OCI-LY1 (cell line): ENCODE measurements around the gene MXRA7.

Experiments used
- H2AFZ ChIP-seq: fragments of 200-600 bp; sonication (generic), shearing (Covaris generic); 2 replicates; pipeline ENCODE4 v1.6.0; 2014; ENCODE audit warnings: antibody characterized with exemption, mild to moderate bottlenecking, low read length
- H3F3A ChIP-seq: fragments of 200-600 bp; sonication (generic), shearing (Covaris generic); 2 replicates; pipeline ENCODE4 v1.6.0; 2014; ENCODE audit warnings: mild to moderate bottlenecking, antibody characterized with exemption, low read length, moderate library complexity; ENCODE audit not compliant: insufficient read depth
- H3K27ac ChIP-seq: fragments of 200-600 bp; sonication (generic); 2 replicates; pipeline ENCODE4 v1.5.1; 2014; ENCODE audit warnings: low read length, mixed run types, mild to moderate bottlenecking, low read depth; ENCODE audit not compliant: poor library complexity, severe bottlenecking
- H3K27me3 ChIP-seq: fragments of 200-600 bp; sonication (generic); 2 replicates; pipeline ENCODE4 v1.6.0; 2014; ENCODE audit warnings: antibody characterized with exemption, mild to moderate bottlenecking, low read length, moderate library complexity; ENCODE audit not compliant: insufficient read depth
- H3K36me3 ChIP-seq: fragments of 200-600 bp; sonication (generic); 2 replicates; pipeline ENCODE4 v1.6.1; 2014; ENCODE audit warnings: mild to moderate bottlenecking, antibody characterized with exemption, low read length, moderate library complexity, mixed read lengths; ENCODE audit not compliant: insufficient read depth
- H3K4me1 ChIP-seq: fragments of 200-600 bp; sonication (generic); 2 replicates; pipeline ENCODE4 v1.5.1; 2014; ENCODE audit warnings: mild to moderate bottlenecking, low read length, moderate library complexity; ENCODE audit not compliant: insufficient read depth, severe bottlenecking
- H3K4me2 ChIP-seq: fragments of 200-600 bp; sonication (generic), shearing (Covaris generic); 2 replicates; pipeline ENCODE4 v1.6.1; 2014; ENCODE audit warnings: low read length
- H3K4me3 ChIP-seq: fragments of 200-600 bp; sonication (generic); 2 replicates; pipeline ENCODE4 v1.5.1; 2014; ENCODE audit warnings: low read length, low read depth, mild to moderate bottlenecking, mixed read lengths; ENCODE audit not compliant: poor library complexity, severe bottlenecking
- H3K79me2 ChIP-seq: fragments of 200-600 bp; shearing (Covaris generic); 2 replicates; pipeline ENCODE4 v1.6.1; 2016; ENCODE audit warnings: mixed run types, low read length, mixed read lengths; ENCODE audit not compliant: insufficient read depth
- H3K9ac ChIP-seq: fragments of 200-600 bp; sonication (generic), shearing (Covaris generic); 2 replicates; pipeline ENCODE4 v1.6.1; 2014; ENCODE audit warnings: mild to moderate bottlenecking, low read length, mixed read lengths
- H3K9me2 ChIP-seq: fragments of 200-600 bp; sonication (generic), shearing (Covaris generic); 2 replicates; pipeline ENCODE4 v1.6.1; 2014; ENCODE audit warnings: low read depth, mild to moderate bottlenecking, low read length, mixed read lengths
- H3K9me3 ChIP-seq: fragments of 200-600 bp; shearing (Covaris generic); 2 replicates; pipeline ENCODE4 v1.6.1; 2014; ENCODE audit warnings: low read length, mixed read lengths
- H4K20me1 ChIP-seq: fragments of 200-600 bp; sonication (generic), shearing (Covaris generic); 2 replicates; pipeline ENCODE4 v1.6.0; 2016; ENCODE audit warnings: mild to moderate bottlenecking, low read length; ENCODE audit not compliant: insufficient read depth
- CTCF ChIP-seq: fragments of 200-600 bp; sonication (generic), shearing (Covaris generic); IDR thresholded peaks from 2 replicates; pipeline ENCODE4 v1.5.1; 2017; ENCODE audit warnings: mild to moderate bottlenecking, antibody characterized with exemption, low read length, moderate library complexity, mixed read lengths
- EZH2 ChIP-seq: fragments of 200-600 bp; sonication (generic), shearing (Covaris generic); IDR thresholded peaks from 2 replicates; pipeline ENCODE4 v1.8.0; 2017; ENCODE audit warnings: borderline replicate concordance, mixed run types, mild to moderate bottlenecking, antibody characterized with exemption, low read length, moderate library complexity, mixed read lengths

MXRA7 gene

GRCh38 chr17:76697702-76698465 is 12.9 kb downstream of the MXRA7 start:
- Histone ChIP-seq H3K27ac (no peak overlapping the region), H3K9ac (no peak overlapping the region)

GRCh38 chr17:76696763-76697701 is 13.7 kb downstream of the MXRA7 start:
- H3K9ac ChIP-seq, result no peak overlapping the region
- no peaks in the 10 kb centered on the region for H4K20me1 ChIP-seq
- no peak for TF ChIP-seq CTCF
- TF ChIP-seq EZH2, result no peak
- no peak overlapping the region for H3K4me3 ChIP-seq
- no peak overlapping the region for H3K4me2 ChIP-seq
- H3K79me2 ChIP-seq, result no peaks in the 10 kb centered on the region
- H3K27me3 ChIP-seq, result peaks cover 3% of the 10 kb centered on the region; the same call in 1 of the 2 replicates
- H3K9me2 ChIP-seq, result no peaks in the 10 kb centered on the region
- peaks cover 4% of the 10 kb centered on the region for H3K4me1 ChIP-seq
- H3K36me3 ChIP-seq, result no peaks in the 10 kb centered on the region
- no peaks in the 10 kb centered on the region for H3K9me3 ChIP-seq
- no peak overlapping the region for H2AFZ ChIP-seq
- no peaks in the 10 kb centered on the region for H3F3A ChIP-seq
- no peak overlapping the region for H3K27ac ChIP-seq

More at GRCh38 chr17:76697702-76698465, 12.9 kb downstream of the MXRA7 start:
- Histone ChIP-seq H3K9me3 (no peaks in the 10 kb centered on the region), H3K36me3 (no peaks in the 10 kb centered on the region), H3F3A (no peaks in the 10 kb centered on the region), H3K27me3 (peaks cover 3% of the 10 kb centered on the region; the same call in 1 of the 2 replicates), H3K4me1 (peaks cover 4% of the 10 kb centered on the region), H4K20me1 (no peaks in the 10 kb centered on the region), H3K79me2 (no peaks in the 10 kb centered on the region), H3K4me3 (no peak overlapping the region), H3K9me2 (no peaks in the 10 kb centered on the region), H3K4me2 (no peak overlapping the region), H2AFZ (no peak overlapping the region)
- TF ChIP-seq CTCF, result no peak
- TF ChIP-seq EZH2, result no peak

GRCh38 chr17:76695059-76695831 is 15.5 kb downstream of the MXRA7 start:
- Histone ChIP-seq H3K9ac (no peak overlapping the region), H3K4me2 (no peak overlapping the region), H3K9me2 (no peaks in the 10 kb centered on the region), H3K9me3 (no peaks in the 10 kb centered on the region), H3K27ac (no peak overlapping the region), H2AFZ (no peak overlapping the region), H3K79me2 (no peaks in the 10 kb centered on the region), H3F3A (no peaks in the 10 kb centered on the region), H3K27me3 (peaks cover 6% of the 10 kb centered on the region; the same call in 1 of the 2 replicates), H4K20me1 (no peaks in the 10 kb centered on the region), H3K4me3 (no peak overlapping the region), H3K4me1 (no peaks in the 10 kb centered on the region), H3K36me3 (no peaks in the 10 kb centered on the region)
- no peak for TF ChIP-seq EZH2
- TF ChIP-seq CTCF, result no peak
